HG03103 (cell line): Measurements from ENCODE around the gene LMBR1.
A peak's percentile ranks its signal among the peaks of the same experiment; 100 is the strongest.
"Not testable (repeated sequence)": the region's sequence is repeated elsewhere in the genome, so short reads cannot be mapped to it uniquely, and the experiment has no call there.

ENCODE experiments used
- ATAC-seq: cut with Tn5 transposase; IDR thresholded peaks from one replicate; pipeline ENCODE4 v1.9.1; 2021; ENCODE audit warnings: low read depth; ENCODE audit not compliant: unreplicated experiment

LMBR1 gene

DNA sequence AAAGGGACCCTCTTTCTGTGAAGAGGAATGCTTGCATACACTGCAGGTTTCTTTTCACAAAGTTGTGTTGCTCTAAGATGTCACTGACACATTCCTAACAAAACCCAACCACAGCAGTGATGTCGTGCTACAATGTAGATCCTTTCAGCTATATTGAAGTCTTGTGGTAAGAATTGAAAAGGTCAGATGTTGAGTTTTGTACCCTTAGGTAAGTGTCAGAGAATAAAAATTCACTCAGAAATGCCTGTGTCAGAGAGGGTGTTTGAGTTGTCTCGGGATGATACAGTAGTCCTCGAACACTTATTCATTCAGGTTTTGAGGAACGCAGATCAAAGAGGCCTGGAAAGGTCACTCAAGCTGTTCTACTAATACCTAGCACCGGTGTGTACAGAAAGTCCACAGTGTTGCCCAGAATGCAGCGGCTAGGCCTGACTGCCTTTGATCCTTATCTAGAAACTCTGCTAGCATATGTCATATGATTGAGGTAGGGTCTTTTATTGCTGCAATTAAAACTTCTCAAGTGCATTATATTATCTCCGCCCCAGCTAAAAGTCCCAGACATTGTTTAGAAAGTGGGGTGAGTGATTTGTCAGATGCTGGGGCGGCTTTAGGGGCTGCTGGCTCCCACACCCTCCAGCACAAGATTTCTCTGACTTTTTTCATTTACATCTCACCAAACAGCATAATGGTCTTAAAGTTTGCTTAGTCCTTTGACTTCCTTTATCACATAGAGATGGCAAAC lies 226.4 kb downstream of the LMBR1 start:
- ATAC-seq = no peak

GRCh38 chr7:156665101-156665500 lies 227.9 kb downstream of the LMBR1 start:
- no peak for ATAC-seq

DNA sequence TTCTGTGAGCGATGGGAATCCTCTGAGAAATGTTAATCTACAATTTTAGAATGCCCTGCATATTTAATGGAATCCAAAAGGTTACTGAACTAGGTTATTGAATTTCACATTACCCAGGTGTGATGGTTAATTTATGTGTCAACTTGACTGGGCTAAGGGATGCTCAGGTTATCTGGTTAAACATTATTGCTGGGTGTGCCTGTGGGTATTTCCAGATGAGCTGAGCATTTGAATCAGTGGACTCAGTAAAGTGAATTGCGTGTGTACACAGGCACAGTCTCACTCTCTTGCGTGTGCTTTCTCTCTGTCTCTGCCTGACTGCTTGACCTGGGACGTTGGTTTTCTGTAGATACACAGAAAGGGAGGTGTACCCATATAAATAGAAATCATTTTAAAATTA lies 230.7 kb downstream of the LMBR1 start:
- no peak for ATAC-seq

DNA sequence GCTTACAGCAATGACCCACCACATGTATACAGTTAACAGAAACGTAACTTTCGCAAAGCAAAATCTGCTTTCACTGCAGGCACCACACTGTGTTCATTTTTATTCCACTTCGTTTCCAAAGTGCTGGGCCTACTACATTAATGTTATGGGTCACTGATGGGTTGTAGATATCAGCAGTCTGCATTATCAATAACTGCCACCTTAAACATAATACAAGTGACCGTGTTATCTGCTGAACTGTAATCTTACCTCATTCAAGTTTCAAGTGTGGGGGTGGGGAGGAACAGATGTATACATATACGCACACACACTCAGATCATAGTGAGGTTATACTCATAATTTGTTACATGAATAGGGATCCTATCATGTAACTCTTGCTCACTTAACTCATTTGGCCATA lies 231.3 kb downstream of the LMBR1 start:
- ATAC-seq = no peak

- no peak for ATAC-seq
Observed at GRCh38 chr7:156659961-156660360, 233.0 kb downstream of the LMBR1 start.

- no peak for ATAC-seq
Observed at GRCh38 chr7:156659203-156659602, 233.8 kb downstream of the LMBR1 start.

DNA sequence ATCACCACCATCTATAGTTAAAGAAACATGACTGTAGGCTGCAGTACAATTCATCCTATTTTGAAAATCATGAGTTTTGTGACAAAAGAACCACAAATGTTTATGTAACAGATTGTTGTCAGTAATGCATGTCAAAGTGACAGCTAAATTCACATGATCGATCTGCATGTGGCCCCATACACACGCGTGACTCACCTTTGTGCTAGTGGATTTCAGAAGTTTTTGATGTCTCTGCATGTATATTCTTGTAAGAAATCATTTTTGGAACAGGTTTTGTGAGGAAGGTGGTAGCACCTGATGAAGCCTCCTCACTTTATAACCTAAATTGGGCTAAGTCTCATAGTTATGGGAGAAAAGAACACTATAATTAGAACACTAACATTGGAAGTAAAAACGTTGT lies 235.3 kb downstream of the LMBR1 start:
- ATAC-seq = no peak

DNA sequence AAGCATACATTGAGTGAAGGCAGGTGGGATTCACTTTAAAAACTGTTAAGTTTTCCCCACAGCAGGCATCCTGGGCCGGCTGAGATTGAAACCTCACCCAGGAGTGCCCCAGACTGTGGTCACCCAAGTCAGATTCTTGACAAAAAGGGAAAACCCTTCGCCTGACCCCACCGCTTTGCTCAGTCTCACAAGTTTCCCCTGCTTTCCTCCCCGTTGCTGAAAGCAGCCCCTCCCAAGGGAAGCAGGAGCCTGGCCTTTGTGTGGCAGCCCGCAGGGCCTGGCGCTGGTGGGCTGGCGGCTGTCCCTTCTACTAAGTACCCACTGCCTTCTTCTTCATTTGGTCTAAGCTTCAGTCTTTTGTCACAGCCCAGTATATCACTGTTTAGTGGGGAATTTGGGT lies 236.4 kb downstream of the LMBR1 start:
- ATAC-seq = no peak

GRCh38 chr7:156655983-156656382 lies 237.0 kb downstream of the LMBR1 start:
- ATAC-seq = no peak

- ATAC-seq = no peak
Observed at GRCh38 chr7:156655251-156655650, 237.7 kb downstream of the LMBR1 start.

GRCh38 chr7:156654511-156655234 lies 238.3 kb downstream of the LMBR1 start:
- no peak for ATAC-seq

GRCh38 chr7:156652886-156653568 lies 240.0 kb downstream of the LMBR1 start:
- ATAC-seq = no peak

GRCh38 chr7:156651474-156651873 lies 241.5 kb downstream of the LMBR1 start:
- ATAC-seq = no peak

DNA sequence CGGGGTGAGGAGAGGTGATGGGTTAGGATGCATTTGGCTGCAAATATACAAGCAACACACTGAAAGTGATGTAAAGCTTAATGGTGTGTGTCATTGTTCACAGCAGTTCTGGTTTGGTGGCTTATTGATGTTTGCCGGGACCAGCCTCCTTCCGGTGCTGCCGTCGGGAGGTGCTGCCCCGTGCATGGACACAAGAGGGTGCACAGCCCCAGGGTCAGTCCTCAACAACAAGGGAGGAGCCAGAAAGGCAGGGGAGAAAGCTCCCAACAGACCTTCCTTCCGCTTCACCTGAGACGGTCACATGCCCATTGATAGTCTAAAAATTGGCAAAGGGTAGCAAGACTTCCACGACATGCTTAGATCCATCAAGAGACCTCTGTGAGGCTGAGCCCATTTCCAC lies 242.9 kb downstream of the LMBR1 start:
- ATAC-seq = no peak

- ATAC-seq = not testable (repeated sequence)
Observed at GRCh38 chr7:156647330-156647729, 245.7 kb downstream of the LMBR1 start.

DNA sequence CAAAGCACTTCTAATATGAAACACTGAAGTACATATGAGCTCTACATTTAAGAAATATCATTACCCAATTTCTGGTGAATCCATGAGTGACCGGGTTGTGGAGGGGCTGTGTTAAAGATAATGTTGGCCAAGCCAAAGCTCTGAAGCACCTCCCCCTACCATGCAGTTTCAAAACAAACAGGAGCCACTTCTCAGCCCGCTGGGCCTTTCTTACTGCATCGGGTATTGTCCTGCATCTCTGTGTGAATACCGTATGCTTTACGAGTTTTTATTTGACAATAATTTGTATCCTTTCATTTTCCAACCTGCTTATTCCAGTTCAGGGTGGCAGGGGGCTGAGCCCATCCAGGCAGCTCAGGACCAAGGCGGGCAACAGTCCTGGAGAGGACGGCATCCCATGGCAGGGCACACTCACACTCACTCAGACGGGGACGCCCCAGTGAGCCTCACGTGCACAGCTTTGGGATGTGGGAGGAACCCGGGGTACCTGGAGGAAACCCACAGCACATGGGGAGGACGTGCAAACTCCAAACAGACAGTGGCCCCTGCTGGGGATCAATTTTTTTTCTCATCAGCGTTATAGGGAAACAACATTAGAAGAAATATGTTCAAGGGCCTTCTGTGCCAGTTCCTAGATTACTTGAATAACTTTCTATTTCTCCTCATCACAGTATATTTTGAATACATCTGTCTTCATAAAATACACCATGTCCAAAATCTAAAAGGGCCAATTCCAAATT lies 250.5 kb downstream of the LMBR1 start:
- ATAC-seq = no peak

GRCh38 chr7:156640949-156641485 lies 252.0 kb downstream of the LMBR1 start:
- peak; percentile 44 for ATAC-seq

DNA sequence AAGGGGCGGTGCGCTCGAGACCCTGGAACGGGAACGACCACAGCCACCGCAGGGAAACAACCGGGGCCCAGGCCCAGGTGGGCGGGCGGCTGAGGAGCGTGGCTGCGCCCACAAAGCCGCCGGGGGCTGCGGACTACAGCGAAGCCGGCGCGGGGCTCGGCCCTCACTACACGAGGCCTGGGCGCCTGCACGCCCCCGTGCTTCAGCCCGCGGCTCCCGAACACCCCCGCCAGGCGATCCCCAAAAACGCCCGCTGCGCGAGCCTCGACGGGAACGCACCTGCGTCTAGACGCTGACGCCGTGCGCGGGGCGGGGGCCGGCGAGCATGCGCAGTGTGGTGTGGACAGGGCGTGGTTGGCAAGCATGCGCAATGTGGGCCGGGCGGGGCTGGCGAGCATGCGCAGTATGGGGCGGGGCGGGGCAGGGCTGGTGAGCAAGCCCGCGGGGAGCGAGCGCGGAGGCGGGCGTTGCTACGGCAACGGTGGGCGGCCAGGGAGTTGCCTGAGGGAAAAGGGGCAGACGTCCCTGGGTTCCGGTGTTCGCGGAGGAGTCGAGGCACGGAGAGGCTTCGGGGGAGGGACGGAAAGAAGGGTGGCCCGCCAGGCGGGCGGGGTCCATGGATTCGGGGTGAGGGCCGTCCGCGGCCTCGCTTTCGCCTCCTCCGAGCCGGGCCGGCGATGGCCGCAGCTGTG lies 252.6 kb downstream of the LMBR1 start, which contains the start of gene RNF32:
Gene RNF32, plus strand, starts transcription at position 518 of the 692 bp plus-strand sequence. CDS start 3,104 bp downstream, outside the sequence.
- peak; percentile 80 for ATAC-seq

DNA sequence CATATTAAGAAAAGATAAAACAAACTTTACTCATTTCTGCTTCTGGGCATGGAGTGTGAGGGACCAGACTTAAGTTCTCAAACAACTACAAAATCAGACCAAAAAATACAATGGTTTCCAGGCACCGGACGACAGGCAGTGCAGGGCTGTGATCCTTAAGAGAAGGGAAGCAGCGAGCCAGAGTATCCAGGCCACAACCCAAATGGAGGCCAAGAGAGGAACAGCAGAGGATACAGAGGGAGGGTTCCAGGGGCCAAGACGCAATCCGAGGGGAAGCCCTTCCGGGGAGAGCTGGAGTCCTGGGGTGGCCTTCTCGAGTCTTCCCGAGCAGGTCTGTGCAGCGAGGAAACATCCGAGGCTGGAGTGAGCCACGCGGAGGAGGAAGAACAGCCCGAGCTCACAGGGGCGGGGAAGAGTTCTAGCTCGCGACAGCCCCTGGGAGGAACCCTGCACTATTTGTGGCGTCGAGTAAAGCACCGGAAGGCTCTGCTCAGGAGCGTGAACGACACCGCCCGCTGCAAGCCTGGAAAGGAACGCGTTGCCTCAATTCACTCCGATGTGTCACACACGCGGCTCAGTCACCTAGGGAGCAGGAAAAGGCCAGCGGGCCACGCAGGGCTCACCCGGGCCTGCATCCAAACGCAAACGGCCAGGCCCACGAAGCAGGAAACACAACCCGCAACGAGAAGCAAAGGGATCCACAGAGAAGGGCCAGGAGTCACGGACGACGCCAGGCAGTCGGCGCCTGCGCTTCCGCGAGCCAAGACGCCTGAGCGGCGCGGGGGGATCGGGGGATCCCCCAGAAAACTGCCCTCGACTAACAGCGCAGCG lies 253.3 kb downstream of the LMBR1 start:
- ATAC-seq = no peak
